ENCODE measurements around the gene HLA-E.

The HLA-E gene

DNA sequence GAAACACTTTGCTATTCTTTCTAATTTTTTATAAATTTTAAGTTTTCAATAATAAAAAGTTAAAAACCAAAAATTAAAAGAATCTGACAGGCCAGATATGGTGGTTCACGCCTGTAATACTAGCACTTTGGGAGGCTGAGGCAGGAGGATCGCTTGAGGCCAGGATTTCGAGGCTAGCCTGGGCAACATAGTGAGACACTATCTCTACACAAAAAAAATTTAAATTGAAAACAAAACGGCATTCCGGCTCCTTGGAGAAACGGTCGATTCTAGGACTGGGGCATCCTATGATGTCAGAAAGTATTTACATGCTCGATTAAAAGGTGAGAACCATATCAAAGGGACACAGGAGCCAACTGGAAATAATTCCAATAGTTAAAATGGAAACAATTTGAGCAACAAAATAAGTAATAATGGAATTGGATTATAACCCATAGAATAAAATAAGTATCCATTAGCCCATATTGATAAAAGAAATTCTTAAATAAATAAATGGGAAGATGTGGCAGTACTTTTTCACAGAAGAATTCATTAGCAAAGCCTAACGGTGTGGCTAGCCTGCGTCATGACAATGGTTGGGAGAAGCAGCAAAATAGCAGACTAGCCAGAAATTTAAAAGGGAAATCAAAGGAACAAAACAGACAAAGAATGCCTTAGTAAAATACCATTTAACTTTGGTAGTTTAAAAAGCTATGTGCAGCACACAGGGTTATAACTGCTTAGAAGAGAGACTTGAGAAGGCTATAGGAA is 21.3 kb downstream of the HLA-E start:
- peak overlapping the region; percentile 90 for H3K4me2 ChIP-seq (ENCODE audit: low read depth, low read length, poor library complexity, severe bottlenecking)
- peaks cover 68% of the 10 kb centered on the region for H3K4me1 ChIP-seq (ENCODE audit: insufficient read depth, low read length, poor library complexity, severe bottlenecking)
- peaks cover 22% of the 10 kb centered on the region for H3F3A ChIP-seq (ENCODE audit: low read depth)
- H3K27me3 ChIP-seq (ENCODE audit: insufficient read depth, low read length, poor library complexity, severe bottlenecking), result no peaks in the 10 kb centered on the region
- H3K9ac ChIP-seq (ENCODE audit: low read depth, low read length, poor library complexity, severe bottlenecking), result peak overlapping the region; percentile 79
- H4K20me1 ChIP-seq (ENCODE audit: insufficient read depth, low read length, poor library complexity, severe bottlenecking), result no peaks in the 10 kb centered on the region
- peak overlapping the region; percentile 8; the same call in 1 of the 2 replicates for H2AFZ ChIP-seq (ENCODE audit: low read length)
- no peaks in the 10 kb centered on the region for H3K36me3 ChIP-seq (ENCODE audit: insufficient read depth, low read length)
- H3K9me2 ChIP-seq (replicated peaks; ENCODE audit: low read depth, low read length), result no peaks in the 10 kb centered on the region
- peaks cover 8% of the 10 kb centered on the region; the same call in 1 of the 2 replicates for H3K79me2 ChIP-seq (ENCODE audit: insufficient read depth, low read length)
- H3K4me3 ChIP-seq (ENCODE audit: low read length, poor library complexity, severe bottlenecking), result peak overlapping the region; percentile 67
- TF ChIP-seq EZH2phosphoT487 (IDR thresholded peaks at IDR 0.05; ENCODE audit: borderline replicate concordance) (no peak), CTCF (conservative IDR thresholded peaks at IDR 0.05; ENCODE audit: low read length) (no peak)
- H3K9me3 ChIP-seq (ENCODE audit: insufficient read depth, low read depth, low read length), result no peaks in the 10 kb centered on the region

DNA sequence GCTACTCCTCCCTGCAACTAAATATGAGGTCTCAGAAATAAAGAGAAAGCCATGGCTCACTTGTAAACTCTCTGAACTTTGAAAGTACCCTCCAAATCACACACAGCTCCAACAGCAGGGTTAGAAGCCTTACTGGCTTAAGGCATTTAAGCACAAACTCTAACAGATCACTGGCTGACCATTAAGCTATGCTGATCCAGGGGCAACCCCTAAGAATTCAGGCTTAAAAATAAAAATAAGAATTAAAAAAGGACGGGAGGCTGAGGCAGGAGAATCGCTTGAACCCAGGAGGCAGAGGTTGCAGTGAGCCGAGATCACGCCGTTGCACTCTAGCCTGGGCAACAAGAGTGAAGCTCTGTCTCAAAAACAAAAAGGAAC is 21.8 kb downstream of the HLA-E start:
- H3K4me1 ChIP-seq (ENCODE audit: insufficient read depth, low read length, poor library complexity, severe bottlenecking), result peaks cover 68% of the 10 kb centered on the region
- TF ChIP-seq CTCF (conservative IDR thresholded peaks at IDR 0.05; ENCODE audit: low read length) (no peak), EZH2phosphoT487 (IDR thresholded peaks at IDR 0.05; ENCODE audit: borderline replicate concordance) (no peak)
- H3K9ac ChIP-seq (ENCODE audit: low read depth, low read length, poor library complexity, severe bottlenecking), result peak overlapping the region; percentile 79
- no peaks in the 10 kb centered on the region for H3K9me3 ChIP-seq (ENCODE audit: insufficient read depth, low read depth, low read length)
- H3K4me3 ChIP-seq (ENCODE audit: low read length, poor library complexity, severe bottlenecking), result peak overlapping the region; percentile 1
- no peaks in the 10 kb centered on the region for H3K36me3 ChIP-seq (ENCODE audit: insufficient read depth, low read length)
- H3K79me2 ChIP-seq (ENCODE audit: insufficient read depth, low read length), result peaks cover 8% of the 10 kb centered on the region; the same call in 1 of the 2 replicates
- H3F3A ChIP-seq (ENCODE audit: low read depth), result peaks cover 22% of the 10 kb centered on the region
- peak overlapping the region; percentile 90 for H3K4me2 ChIP-seq (ENCODE audit: low read depth, low read length, poor library complexity, severe bottlenecking)
- H3K9me2 ChIP-seq (replicated peaks; ENCODE audit: low read depth, low read length), result no peaks in the 10 kb centered on the region
- H4K20me1 ChIP-seq (ENCODE audit: insufficient read depth, low read length, poor library complexity, severe bottlenecking), result no peaks in the 10 kb centered on the region
- H3K27me3 ChIP-seq (ENCODE audit: insufficient read depth, low read length, poor library complexity, severe bottlenecking), result no peaks in the 10 kb centered on the region
- peak overlapping the region; percentile 8; the same call in 1 of the 2 replicates for H2AFZ ChIP-seq (ENCODE audit: low read length)

DNA sequence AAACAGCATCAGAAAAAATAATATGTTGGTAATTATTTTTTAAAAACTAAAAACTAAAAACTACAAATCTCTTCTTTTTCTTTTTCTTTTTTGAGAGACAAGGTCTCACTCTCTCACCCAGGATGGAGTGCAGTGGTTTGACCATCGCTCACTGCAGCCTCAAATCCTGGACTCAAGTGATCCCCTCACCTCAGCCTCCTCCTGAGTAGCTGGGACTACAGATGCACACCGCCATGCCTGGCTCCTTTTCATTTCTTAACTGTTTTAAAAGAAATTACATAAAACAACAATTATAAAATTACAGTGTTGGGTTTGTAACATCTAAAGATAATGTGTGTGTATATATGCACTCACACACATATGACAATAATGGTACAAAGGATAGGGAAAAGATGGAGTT is 24.1 kb downstream of the HLA-E start:
- H3K9me3 ChIP-seq (ENCODE audit: insufficient read depth, low read depth, low read length), result no peaks in the 10 kb centered on the region
- no peak overlapping the region for H3K9ac ChIP-seq (ENCODE audit: low read depth, low read length, poor library complexity, severe bottlenecking)
- peaks cover 70% of the 10 kb centered on the region for H3K4me1 ChIP-seq (ENCODE audit: insufficient read depth, low read length, poor library complexity, severe bottlenecking)
- H4K20me1 ChIP-seq (ENCODE audit: insufficient read depth, low read length, poor library complexity, severe bottlenecking), result no peaks in the 10 kb centered on the region
- H3F3A ChIP-seq (ENCODE audit: low read depth), result peaks cover 25% of the 10 kb centered on the region
- H3K36me3 ChIP-seq (ENCODE audit: insufficient read depth, low read length), result no peaks in the 10 kb centered on the region
- H3K27me3 ChIP-seq (ENCODE audit: insufficient read depth, low read length, poor library complexity, severe bottlenecking), result no peaks in the 10 kb centered on the region
- H2AFZ ChIP-seq (ENCODE audit: low read length), result no peak overlapping the region
- H3K4me3 ChIP-seq (ENCODE audit: low read length, poor library complexity, severe bottlenecking), result no peak overlapping the region
- TF ChIP-seq EZH2phosphoT487 (IDR thresholded peaks at IDR 0.05; ENCODE audit: borderline replicate concordance) (no peak), CTCF (conservative IDR thresholded peaks at IDR 0.05; ENCODE audit: low read length) (no peak)
- H3K9me2 ChIP-seq (replicated peaks; ENCODE audit: low read depth, low read length), result no peaks in the 10 kb centered on the region
- peaks cover 8% of the 10 kb centered on the region; the same call in 1 of the 2 replicates for H3K79me2 ChIP-seq (ENCODE audit: insufficient read depth, low read length)
- no peak overlapping the region for H3K4me2 ChIP-seq (ENCODE audit: low read depth, low read length, poor library complexity, severe bottlenecking)

All from Loucy (cell line).